K562 (cell line): Measurements from ENCODE around the gene AQP6. TPM values are rescaled to one million over a fixed set of nuclear protein-coding genes. Genes with fewer than 3 reads are reported as not detected.

Experiments
- ATAC-seq: fragments of 200-7000 bp; cut with Tn5 transposase; 3 replicates; pipeline ENCODE4 v1.9.1; 2020; ENCODE audit warnings: moderate library complexity
- BruUV-seq: library from RNA; stranded (reverse); fragments of 400-500 nt; replicated peaks from 2 replicates; lab custom pipeline; 2021; lab: Mats Ljungman, UMichigan
- CTCF ChIA-PET: fragments of 300-600 bp; formaldehyde crosslinking; extraction: SDS; loops from one replicate; lab custom pipeline; 2021; ENCODE audit warnings: low intra/inter-chr PET ratio; lab: Yijun Ruan, JAX
- POLR2A ChIA-PET: fragments of 300-600, 350-650 bp; sonication (Branson Sonifier 250); formaldehyde crosslinking; extraction: SDS; loops from one replicate; lab custom pipeline; 2021; ENCODE audit warnings: antibody characterized with exemption, inconsistent platforms; lab: Yijun Ruan, JAX
- DNase-seq, 4 experiments: peaks; one replicate each; pipeline versions ENCODE4 v3.0.0 to v3.0.0-alpha.2; 2011 to 2018; ENCODE audit warnings: low spot score in 3 of 4, mixed read lengths in 3 of 4; ENCODE audit errors: extremely low read depth in 1 of 4
- FAIRE-seq: peaks from 2 replicates; lab custom pipeline; 2011; peaks lifted over from hg19 to GRCh38; lab: Jason Lieb, UNC
- H2AFZ ChIP-seq: 2 replicates; pipeline ENCODE4 v1.6.0; 2011; ENCODE audit warnings: low read depth, low read length, control low read depth, inconsistent platforms
- H3K27ac ChIP-seq: fragments of 200-600 bp; 3 replicates; pipeline ENCODE4 v1.8.0; 2011; ENCODE audit warnings: low read depth, mild to moderate bottlenecking, control low read depth, inconsistent platforms, low read length, moderate library complexity, mixed read lengths; ENCODE audit errors: extremely low read depth
- H3K27me3 ChIP-seq, 2 experiments: fragments of 300-600 bp in 1 of 2; 2 replicates in 1 of 2; 3 replicates in 1 of 2; pipeline versions ENCODE4 v1.6.0 to v1.8.0; 2011; ENCODE audit warnings: inconsistent platforms in 2 of 2, low read length in 2 of 2, mild to moderate bottlenecking in 1 of 2, mixed read lengths in 1 of 2, moderate library complexity in 1 of 2; ENCODE audit not compliant: control insufficient read depth in 2 of 2, insufficient read depth in 2 of 2
- H3K36me3 ChIP-seq: fragments of 300-600 bp; 3 replicates; pipeline ENCODE4 v1.8.0; 2011; ENCODE audit warnings: mild to moderate bottlenecking, low read length, inconsistent platforms; ENCODE audit not compliant: control insufficient read depth, insufficient read depth
- H3K4me1 ChIP-seq, 2 experiments: fragments of 200-600 bp in 1 of 2; replicated peaks in 1 of 2; 2 replicates in 1 of 2; 3 replicates in 1 of 2; pipeline versions ENCODE4 v1.5.1 to v1.8.0; 2011; ENCODE audit warnings: inconsistent platforms in 2 of 2, low read length in 2 of 2, mild to moderate bottlenecking in 1 of 2, mixed read lengths in 1 of 2, moderate library complexity in 1 of 2; ENCODE audit not compliant: control insufficient read depth in 2 of 2, insufficient read depth in 2 of 2
- H3K4me2 ChIP-seq: 2 replicates; pipeline ENCODE4 v1.6.1; 2011; ENCODE audit warnings: low read length, control low read depth, inconsistent platforms, mixed read lengths; ENCODE audit not compliant: insufficient read depth
- H3K4me3 ChIP-seq: fragments of 200-600 bp; sonication (generic), shearing (Covaris generic); 2 replicates; pipeline ENCODE4 v1.5.1; 2016; ENCODE audit warnings: control low read depth, inconsistent platforms
- H3K79me2 ChIP-seq: fragments of 200-600 bp; 3 replicates; pipeline ENCODE4 v1.8.0; 2011; ENCODE audit warnings: low read length, inconsistent platforms; ENCODE audit not compliant: control insufficient read depth, insufficient read depth
- H3K9ac ChIP-seq, 2 experiments: 2 replicates each; pipeline versions ENCODE4 v1.6.0 to v1.6.1; 2011; ENCODE audit warnings: low read depth in 2 of 2, low read length in 2 of 2, control low read depth in 1 of 2, inconsistent platforms in 1 of 2, mild to moderate bottlenecking in 1 of 2, mixed read lengths in 1 of 2; ENCODE audit not compliant: insufficient read depth in 1 of 2
- H3K9me1 ChIP-seq: one replicate; pipeline ENCODE4 v1.6.0; 2011; ENCODE audit warnings: inconsistent platforms, mild to moderate bottlenecking, low read length, moderate library complexity; ENCODE audit not compliant: control insufficient read depth, insufficient read depth
- H3K9me3 ChIP-seq: replicated peaks from 2 replicates; pipeline ENCODE4 v1.5.1; 2011; ENCODE audit warnings: low read depth, low read length, inconsistent platforms; ENCODE audit not compliant: control insufficient read depth, insufficient read depth
- H4K20me1 ChIP-seq: replicated peaks from 2 replicates; pipeline ENCODE4 v1.6.1; 2011; ENCODE audit warnings: low read length, inconsistent platforms, mixed read lengths; ENCODE audit not compliant: control insufficient read depth, insufficient read depth
- ARHGAP35 ChIP-seq: fragments of 450-650 bp; IDR thresholded peaks from 2 replicates; pipeline ENCODE4 v1.6.1; 2018; ENCODE audit not compliant: partially characterized antibody
- CC2D1A ChIP-seq: fragments of 450-650 bp; IDR thresholded peaks from 2 replicates; pipeline ENCODE4 v1.6.1; 2017; ENCODE audit warnings: mild to moderate bottlenecking
- DNMT1 ChIP-seq: fragments of 450-650 bp; IDR thresholded peaks from 2 replicates; pipeline ENCODE4 v1.6.1; 2016; ENCODE audit warnings: antibody characterized with exemption, mild to moderate bottlenecking
- FIP1L1 ChIP-seq: fragments of 200-400 bp; formaldehyde crosslinking; IDR thresholded peaks from 2 replicates; pipeline ENCODE4 v1.6.1; 2018; ENCODE audit warnings: mild to moderate bottlenecking, low read depth, low read length; ENCODE audit not compliant: poor library complexity, severe bottlenecking
- GTF2A2 ChIP-seq: IDR thresholded peaks from 2 replicates; pipeline ENCODE4 v1.6.1; 2016; ENCODE audit warnings: mild to moderate bottlenecking, missing genetic modification characterization, missing compliant biosample characterization
- MEIS2 ChIP-seq: fragments of 450-650 bp; IDR thresholded peaks from 2 replicates; pipeline ENCODE4 v1.6.1; 2014; ENCODE audit warnings: mild to moderate bottlenecking; ENCODE audit not compliant: partially characterized antibody
- PBX2 ChIP-seq, 2 experiments: IDR thresholded peaks in 1 of 2; conservative IDR thresholded peaks in 1 of 2; 2 replicates each; pipeline ENCODE4 v1.6.1; 2016; ENCODE audit warnings: low read depth in 2 of 2, mild to moderate bottlenecking in 1 of 2, missing compliant biosample characterization in 1 of 2, missing genetic modification characterization in 1 of 2, moderate library complexity in 1 of 2
- RB1 ChIP-seq: fragments of 450-650 bp; IDR thresholded peaks from 2 replicates; pipeline ENCODE4 v1.6.1; 2017; ENCODE audit warnings: low read depth, mild to moderate bottlenecking
- RBM25 ChIP-seq: fragments of 200-400 bp; formaldehyde crosslinking; IDR thresholded peaks from 2 replicates; pipeline ENCODE4 v1.6.1; 2018; ENCODE audit warnings: low read length, low read depth, moderate library complexity; ENCODE audit not compliant: severe bottlenecking
- TAL1 ChIP-seq: fragments of 450-650 bp; IDR thresholded peaks from 2 replicates; pipeline ENCODE4 v1.6.1; 2016; ENCODE audit warnings: mild to moderate bottlenecking
- ZNF224 ChIP-seq: sonication (generic); formaldehyde crosslinking; IDR thresholded peaks from 2 replicates; pipeline ENCODE4 v1.8.0; 2022; ENCODE audit warnings: mild to moderate bottlenecking, missing genetic modification reagents
- ZNF311 ChIP-seq: fragments of 250-450 bp; sonication (Bioruptor Pico); IDR thresholded peaks from 2 replicates; pipeline ENCODE4 v1.4.0; 2020; ENCODE audit warnings: mild to moderate bottlenecking, moderate library complexity
- ZNF551 ChIP-seq: fragments of 250-450 bp; sonication (Bioruptor Pico); IDR thresholded peaks from 2 replicates; pipeline ENCODE4 v1.5.0; 2021; ENCODE audit warnings: mild to moderate bottlenecking, moderate library complexity
- WGBS: fragments of 100-300 bp; shearing (Covaris generic); methylation state at CpG from one replicate; pipeline ENCODE4 v1.1.6; 2016; ENCODE audit warnings: low coverage, mixed read lengths; ENCODE audit not compliant: insufficient coverage; ENCODE audit errors: missing lambda C conversion rate; 5-methylcytosine and 5-hydroxymethylcytosine counted together
- in situ Hi-C: fragments of 300-500 bp; cut with MboI; formaldehyde crosslinking; loops from 4 replicates; pipeline ENCODE4 v1.15.0; 2018; ENCODE audit warnings: inconsistent platforms, mixed read lengths
- intact Hi-C: fragments of 100-400 bp; cut with micrococcal nuclease; formaldehyde crosslinking; loops from 2 replicates; pipeline ENCODE4 v1.14.2; 2022
- polyA plus RNA-seq, 8 experiments: library from polyadenylated mRNA; depleted of rRNA in 4 of 8; stranded (reverse) in 5 of 8; unstranded in 3 of 8; fragments of >200 nt; fragmentation: Nextera tagmentation in 2 of 8; fragmentation: Illumina TruSeq in 1 of 8; extraction: Ambion mirVana in 2 of 8; extraction: Trizol in 1 of 8; gene quantifications; 2 replicates each; pipeline versions ENCODE4 v1.2.1 to v1.2.3, GENCODE V29; 2011 to 2014; ENCODE audit warnings: inconsistent platforms in 1 of 8, missing spikeins in 1 of 8
- total RNA-seq, 7 experiments: library from RNA; depleted of rRNA in 6 of 7; stranded (reverse); fragments of >200 nt in 6 of 7; fragmentation: Illumina TruSeq in 2 of 7; extraction: Trizol in 2 of 7; gene quantifications; 2 replicates each; pipeline versions ENCODE4 v1.2.1 to v1.2.3, GENCODE V29; 2011 to 2021; ENCODE audit warnings: low replicate concordance in 1 of 7
- TF ChIP-seq, protein P1 (sequence below): fragments of 250-450 bp; sonication (Bioruptor Pico); IDR thresholded peaks from 2 replicates; pipeline ENCODE4 v1.5.0; 2021
- TF ChIP-seq, protein P2 (sequence below): fragments of 450-650 bp; IDR thresholded peaks from 2 replicates; pipeline ENCODE4 v1.6.1; 2016; ENCODE audit warnings: borderline replicate concordance
- TF ChIP-seq, protein P3 (sequence below): fragments of 450-650 bp; IDR thresholded peaks from 2 replicates; pipeline ENCODE4 v1.6.1; 2014; ENCODE audit warnings: low read depth, mild to moderate bottlenecking, moderate library complexity, borderline replicate concordance

The AQP6 gene
- total and polyA plus RNA-seq, 9 of the 15 experiments (the other 6 are each of a cell fraction or from before 2014, with no cell fraction given) = 0.05 to 0.12 TPM; not detected in 7

GRCh38 chr12:49949866-49950265, 22.9 kb upstream of the AQP6 start:
- no peaks in the 10 kb centered on the region for H3K9me3 ChIP-seq
- H4K20me1 ChIP-seq = no peaks in the 10 kb centered on the region
- no peaks in the 10 kb centered on the region for H3K79me2 ChIP-seq
- ChIA-PET CTCF (no interaction called here), POLR2A (interaction anchor here (0.8 to 1.8 kb wide), 4 partner anchors 8 to 45 kb away, joined by 3 to 4 read pairs (median 3); no protein-coding TSS in a partner anchor)
- no peak overlapping the region for H3K27ac ChIP-seq
- peaks cover 11 to 25% of the 10 kb centered on the region in 2 experiments; a peak in 4 of 5 replicates for H3K4me1 ChIP-seq
- no peak overlapping the region for H3K9ac ChIP-seq
- no peak overlapping the region for H2AFZ ChIP-seq
- intact Hi-C loops (loop anchor here (5.0 kb wide), 2 partner anchors 83 to 173 kb away; no protein-coding TSS in a partner anchor), in situ Hi-C loops (no loop called here)
- no peaks in the 10 kb centered on the region for H3K9me1 ChIP-seq
- DNase-seq = no peak
- H3K27me3 ChIP-seq = peaks cover 4 to 18% of the 10 kb centered on the region in 2 experiments; a peak in 3 of 5 replicates
- H3K4me3 ChIP-seq = no peak overlapping the region
- BruUV-seq = no TSS peak
- no peak for ATAC-seq
- no peak overlapping the region for H3K4me2 ChIP-seq
- whole genome bisulfite sequencing = 25% methylated on average over 3 of the region's 3 CpGs
- FAIRE-seq = no peak
- H3K36me3 ChIP-seq = no peaks in the 10 kb centered on the region
- TF ChIP-seq ZNF311 (CRISPR knock-in tag) = no peak
- TF ChIP-seq, protein P1, sequence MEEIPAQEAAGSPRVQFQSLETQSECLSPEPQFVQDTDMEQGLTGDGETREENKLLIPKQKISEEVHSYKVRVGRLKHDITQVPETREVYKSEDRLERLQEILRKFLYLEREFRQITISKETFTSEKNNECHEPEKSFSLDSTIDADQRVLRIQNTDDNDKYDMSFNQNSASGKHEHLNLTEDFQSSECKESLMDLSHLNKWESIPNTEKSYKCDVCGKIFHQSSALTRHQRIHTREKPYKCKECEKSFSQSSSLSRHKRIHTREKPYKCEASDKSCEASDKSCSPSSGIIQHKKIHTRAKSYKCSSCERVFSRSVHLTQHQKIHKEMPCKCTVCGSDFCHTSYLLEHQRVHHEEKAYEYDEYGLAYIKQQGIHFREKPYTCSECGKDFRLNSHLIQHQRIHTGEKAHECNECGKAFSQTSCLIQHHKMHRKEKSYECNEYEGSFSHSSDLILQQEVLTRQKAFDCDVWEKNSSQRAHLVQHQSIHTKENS (CRISPR knock-in tag) = no peak
- TF ChIP-seq TAL1 = no peak
- no peak for TF ChIP-seq DNMT1
- no peak for TF ChIP-seq PBX2 (CRISPR knock-in tag; IDR thresholded peaks at IDR 0.05; ENCODE audit: low read depth)
- TF ChIP-seq PBX2 (tag; conservative IDR thresholded peaks at IDR 0.05; ENCODE audit: low read depth) = peak; percentile 41; the same call in 1 of the 2 replicates
- TF ChIP-seq, protein P2, sequence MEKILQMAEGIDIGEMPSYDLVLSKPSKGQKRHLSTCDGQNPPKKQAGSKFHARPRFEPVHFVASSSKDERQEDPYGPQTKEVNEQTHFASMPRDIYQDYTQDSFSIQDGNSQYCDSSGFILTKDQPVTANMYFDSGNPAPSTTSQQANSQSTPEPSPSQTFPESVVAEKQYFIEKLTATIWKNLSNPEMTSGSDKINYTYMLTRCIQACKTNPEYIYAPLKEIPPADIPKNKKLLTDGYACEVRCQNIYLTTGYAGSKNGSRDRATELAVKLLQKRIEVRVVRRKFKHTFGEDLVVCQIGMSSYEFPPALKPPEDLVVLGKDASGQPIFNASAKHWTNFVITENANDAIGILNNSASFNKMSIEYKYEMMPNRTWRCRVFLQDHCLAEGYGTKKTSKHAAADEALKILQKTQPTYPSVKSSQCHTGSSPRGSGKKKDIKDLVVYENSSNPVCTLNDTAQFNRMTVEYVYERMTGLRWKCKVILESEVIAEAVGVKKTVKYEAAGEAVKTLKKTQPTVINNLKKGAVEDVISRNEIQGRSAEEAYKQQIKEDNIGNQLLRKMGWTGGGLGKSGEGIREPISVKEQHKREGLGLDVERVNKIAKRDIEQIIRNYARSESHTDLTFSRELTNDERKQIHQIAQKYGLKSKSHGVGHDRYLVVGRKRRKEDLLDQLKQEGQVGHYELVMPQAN = no peak
- TF ChIP-seq RB1 = no peak
- TF ChIP-seq ZNF551 (CRISPR knock-in tag) = no peak
- TF ChIP-seq ZNF224 = no peak
- peak; percentile 14 for TF ChIP-seq MEIS2
- no peak for TF ChIP-seq CC2D1A
- TF ChIP-seq GTF2A2 = no peak
- TF ChIP-seq RBM25 = peak; percentile 14
- TF ChIP-seq FIP1L1 = no peak
- no peak for TF ChIP-seq ARHGAP35
- TF ChIP-seq, protein P3, sequence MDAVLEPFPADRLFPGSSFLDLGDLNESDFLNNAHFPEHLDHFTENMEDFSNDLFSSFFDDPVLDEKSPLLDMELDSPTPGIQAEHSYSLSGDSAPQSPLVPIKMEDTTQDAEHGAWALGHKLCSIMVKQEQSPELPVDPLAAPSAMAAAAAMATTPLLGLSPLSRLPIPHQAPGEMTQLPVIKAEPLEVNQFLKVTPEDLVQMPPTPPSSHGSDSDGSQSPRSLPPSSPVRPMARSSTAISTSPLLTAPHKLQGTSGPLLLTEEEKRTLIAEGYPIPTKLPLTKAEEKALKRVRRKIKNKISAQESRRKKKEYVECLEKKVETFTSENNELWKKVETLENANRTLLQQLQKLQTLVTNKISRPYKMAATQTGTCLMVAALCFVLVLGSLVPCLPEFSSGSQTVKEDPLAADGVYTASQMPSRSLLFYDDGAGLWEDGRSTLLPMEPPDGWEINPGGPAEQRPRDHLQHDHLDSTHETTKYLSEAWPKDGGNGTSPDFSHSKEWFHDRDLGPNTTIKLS = no peak
